Mononuclear cell (primary cell): ENCODE data around the gene POU2F1. TPM values are rescaled to one million over a fixed set of nuclear protein-coding genes. Genes with fewer than 3 reads are reported as not detected.

Source experiments
- H3K27me3 ChIP-seq: 2 replicates; pipeline ENCODE4 v1.6.0; 2011; ENCODE audit warnings: low read length, control low read depth; ENCODE audit not compliant: insufficient read depth
- H3K4me1 ChIP-seq: 2 replicates; pipeline ENCODE4 v1.5.1; 2011; ENCODE audit warnings: mild to moderate bottlenecking, low read length, control low read depth; ENCODE audit not compliant: insufficient read depth
- H3K4me3 ChIP-seq: 2 replicates; pipeline ENCODE4 v1.5.1; 2011; ENCODE audit warnings: mild to moderate bottlenecking, low read length, moderate library complexity
- H3K9me3 ChIP-seq: 2 replicates; pipeline ENCODE4 v1.5.1; 2011; ENCODE audit warnings: low read depth, mild to moderate bottlenecking, control low read depth, low read length
- total RNA-seq: library from RNA; depleted of rRNA; stranded (reverse); fragments of >200 nt; gene quantifications from one replicate; pipeline ENCODE4 v1.2.3, GENCODE V29; 2012

The POU2F1 gene
- total RNA-seq, 1 donor = 47.5 TPM

DNA sequence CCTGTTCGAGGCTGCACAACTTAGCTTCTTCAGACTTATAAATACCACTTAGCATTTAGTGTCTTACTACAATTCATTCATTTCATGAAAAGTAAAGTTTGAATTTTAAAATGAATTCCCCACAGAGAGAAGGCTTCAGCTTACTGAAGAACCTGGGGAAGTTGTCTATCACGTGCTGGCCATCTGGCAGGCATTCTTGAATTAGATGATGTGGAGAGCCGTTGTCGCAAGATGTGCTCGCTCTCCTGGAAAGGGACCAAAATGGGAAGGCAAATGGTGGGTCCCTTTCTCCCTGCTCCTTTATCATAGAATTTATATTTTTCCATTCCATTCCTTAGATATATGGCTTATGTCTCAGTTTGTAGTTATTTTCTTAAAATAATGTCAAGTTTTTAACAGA is 207.2 kb downstream of the POU2F1 start:
- Histone ChIP-seq H3K4me3 (no peak overlapping the region), H3K4me1 (peaks cover 33% of the 10 kb centered on the region), H3K9me3 (no peaks in the 10 kb centered on the region), H3K27me3 (no peaks in the 10 kb centered on the region)

DNA sequence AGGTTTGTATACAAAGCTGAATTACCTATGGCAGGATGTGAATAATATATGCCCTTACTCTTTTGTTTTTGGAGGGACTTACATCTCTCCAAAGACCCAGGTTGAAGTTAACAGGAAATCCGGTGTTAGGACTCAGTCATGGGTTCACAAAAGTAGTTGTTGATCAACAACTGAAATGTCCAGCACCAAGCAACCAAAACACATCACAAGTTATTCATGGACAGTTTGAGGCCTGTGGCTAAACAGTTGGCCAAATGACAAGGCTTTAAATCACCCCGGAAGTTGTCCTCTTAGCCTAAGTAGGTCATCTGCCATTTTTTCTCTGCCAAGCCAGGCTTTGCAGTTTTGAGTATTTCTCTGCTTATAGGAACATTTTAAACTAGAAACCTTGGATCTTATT is 207.7 kb downstream of the POU2F1 start:
- Histone ChIP-seq H3K9me3 (no peaks in the 10 kb centered on the region), H3K4me1 (peaks cover 38% of the 10 kb centered on the region), H3K27me3 (no peaks in the 10 kb centered on the region), H3K4me3 (no peak overlapping the region)

DNA sequence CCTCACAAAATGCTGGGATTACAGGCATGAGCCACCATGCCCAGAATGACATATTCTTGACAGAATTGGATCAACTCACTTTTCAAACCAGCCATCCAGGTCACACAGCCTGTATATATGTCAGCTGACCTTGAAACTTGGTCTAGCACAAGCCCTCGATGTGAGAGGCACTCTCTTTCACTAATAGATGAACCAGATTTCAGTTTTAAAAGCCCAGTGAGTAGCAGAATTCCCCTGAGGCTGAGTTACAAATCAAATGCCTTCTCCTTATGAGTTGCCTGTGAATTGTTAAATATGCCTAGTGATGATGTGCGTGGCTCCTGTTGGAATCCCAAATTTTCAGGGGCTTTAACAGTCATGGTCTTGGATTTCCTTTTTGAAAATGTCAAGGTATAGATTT is 208.9 kb downstream of the POU2F1 start:
- Histone ChIP-seq H3K27me3 (no peaks in the 10 kb centered on the region), H3K4me1 (peaks cover 49% of the 10 kb centered on the region), H3K4me3 (no peak overlapping the region), H3K9me3 (no peaks in the 10 kb centered on the region)

DNA sequence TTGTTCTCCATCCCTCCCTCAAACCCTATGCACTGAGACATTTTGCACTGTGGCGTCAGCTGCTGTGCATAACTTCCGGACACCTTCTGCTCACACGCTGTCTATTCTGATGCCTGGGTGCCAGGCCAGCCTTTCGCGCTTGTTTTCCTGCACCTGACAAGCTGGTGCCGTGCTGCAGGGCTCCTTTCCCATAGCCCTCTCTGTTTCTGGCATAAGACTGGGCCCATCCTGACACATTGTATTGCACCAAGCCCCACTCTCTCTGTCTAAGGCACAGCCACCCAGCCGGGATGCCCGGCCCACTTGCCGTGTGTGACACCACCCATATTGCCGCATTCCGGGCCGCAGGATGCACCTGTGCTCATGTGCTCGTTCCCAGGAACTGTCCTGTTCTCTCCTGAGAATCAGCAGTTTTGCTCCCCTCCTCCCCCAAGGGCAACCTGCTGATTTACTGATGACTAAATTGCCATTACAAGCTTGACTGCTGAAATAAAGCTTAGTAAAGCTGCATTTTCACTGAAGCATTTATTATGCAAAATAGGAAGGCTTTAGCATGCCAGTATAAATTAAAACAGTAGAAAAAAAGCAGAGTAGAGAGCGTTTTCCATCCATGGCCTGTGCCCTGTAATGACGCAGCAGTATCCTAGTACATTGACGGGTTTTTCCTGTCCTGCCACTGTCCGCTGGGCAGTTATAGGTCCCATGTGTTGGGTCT is 209.6 kb downstream of the POU2F1 start:
- H3K27me3 ChIP-seq = no peaks in the 10 kb centered on the region
- peaks cover 52% of the 10 kb centered on the region for H3K4me1 ChIP-seq
- H3K9me3 ChIP-seq = no peaks in the 10 kb centered on the region
- H3K4me3 ChIP-seq = no peak overlapping the region

DNA sequence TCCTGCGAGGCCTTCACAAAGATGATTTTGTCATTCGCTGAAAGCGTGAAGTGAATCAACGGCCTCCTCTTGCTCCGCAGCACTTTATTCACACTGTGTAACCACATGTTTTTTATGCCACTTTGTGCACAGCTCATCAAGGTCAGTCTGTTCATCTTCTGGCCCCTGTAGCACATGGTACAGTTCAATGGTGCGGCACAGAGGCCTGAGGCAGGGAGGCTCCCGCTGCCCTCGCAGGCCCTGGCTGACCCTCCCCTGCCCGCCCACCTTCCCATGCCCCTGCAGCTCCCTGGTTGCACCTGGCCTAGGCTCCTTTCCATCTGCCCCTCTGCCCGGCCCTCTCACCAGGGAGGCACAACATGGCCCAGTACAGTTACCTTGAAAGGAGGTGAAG is 210.2 kb downstream of the POU2F1 start:
- H3K4me1 ChIP-seq = peaks cover 58% of the 10 kb centered on the region
- H3K4me3 ChIP-seq = no peak overlapping the region
- no peaks in the 10 kb centered on the region for H3K9me3 ChIP-seq
- no peaks in the 10 kb centered on the region for H3K27me3 ChIP-seq

DNA sequence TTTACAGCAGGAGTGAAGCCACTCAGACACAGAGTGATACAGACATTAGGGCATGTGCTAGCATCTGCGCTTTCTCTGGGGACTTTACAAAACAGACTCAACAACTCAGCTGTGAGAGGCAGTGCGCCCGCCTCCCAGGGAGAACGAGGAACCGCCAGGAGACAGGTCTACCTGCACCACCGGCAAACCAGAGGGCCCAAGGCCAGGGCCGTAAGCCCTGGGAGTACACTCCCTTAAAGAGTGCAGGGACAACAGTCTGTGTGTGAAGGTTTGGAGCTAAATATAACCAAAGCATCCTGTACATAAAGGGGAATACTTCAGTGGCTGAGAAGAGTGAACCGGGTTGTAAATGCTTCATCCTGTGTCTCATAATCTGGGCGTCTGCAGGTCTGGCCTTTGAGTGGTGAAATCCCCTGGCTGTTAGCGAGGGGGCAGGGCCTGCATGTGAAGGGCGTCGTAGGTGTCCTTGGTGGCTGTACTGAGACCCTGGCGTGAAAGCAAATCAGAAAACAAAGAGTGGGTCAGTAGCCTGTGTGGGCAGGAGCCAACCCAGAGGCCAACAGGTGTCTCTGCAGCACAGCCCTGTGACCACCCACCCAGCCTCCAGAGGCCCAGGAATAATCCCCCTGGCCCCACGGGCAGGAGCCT is 210.7 kb downstream of the POU2F1 start:
- Histone ChIP-seq H3K4me3 (no peak overlapping the region), H3K27me3 (no peaks in the 10 kb centered on the region), H3K9me3 (no peaks in the 10 kb centered on the region), H3K4me1 (peaks cover 62% of the 10 kb centered on the region)

DNA sequence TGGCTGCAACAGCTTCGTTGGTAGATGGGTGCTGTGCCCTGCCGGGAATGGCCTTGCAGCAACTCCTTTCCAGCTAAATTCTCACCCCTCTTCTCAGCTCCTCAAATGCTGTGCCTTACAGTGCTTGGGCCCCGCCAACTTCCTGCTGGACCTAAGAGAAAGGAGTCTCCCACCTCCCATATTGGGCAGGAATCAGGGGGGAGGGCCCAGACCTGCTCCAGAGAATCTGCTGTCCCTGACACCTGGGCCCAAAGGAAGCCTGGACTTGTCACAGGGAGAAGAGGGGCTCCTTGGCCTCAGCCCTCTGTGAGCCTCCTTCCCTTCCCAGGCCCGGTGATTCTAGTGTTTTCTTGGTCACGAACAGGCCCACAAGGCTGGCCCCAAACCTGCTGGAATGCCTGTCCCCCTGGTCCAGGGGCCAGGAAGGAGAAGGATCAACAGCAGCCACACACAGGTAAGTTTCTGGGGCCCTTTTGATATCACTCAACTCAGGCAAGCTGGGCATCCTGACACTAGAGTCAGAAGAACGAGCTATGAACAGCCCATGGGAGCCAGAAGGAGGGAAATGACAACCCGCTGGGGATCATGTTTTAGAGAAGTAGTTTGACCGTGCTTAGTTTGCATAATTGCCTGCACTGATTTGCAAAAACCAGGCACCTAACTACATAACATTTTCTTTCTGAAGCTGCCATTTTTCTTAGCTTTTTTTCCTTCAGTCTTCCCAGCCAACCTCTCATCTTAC is 211.4 kb downstream of the POU2F1 start:
- no peak overlapping the region for H3K4me3 ChIP-seq
- no peaks in the 10 kb centered on the region for H3K9me3 ChIP-seq
- no peaks in the 10 kb centered on the region for H3K27me3 ChIP-seq
- peaks cover 66% of the 10 kb centered on the region for H3K4me1 ChIP-seq

DNA sequence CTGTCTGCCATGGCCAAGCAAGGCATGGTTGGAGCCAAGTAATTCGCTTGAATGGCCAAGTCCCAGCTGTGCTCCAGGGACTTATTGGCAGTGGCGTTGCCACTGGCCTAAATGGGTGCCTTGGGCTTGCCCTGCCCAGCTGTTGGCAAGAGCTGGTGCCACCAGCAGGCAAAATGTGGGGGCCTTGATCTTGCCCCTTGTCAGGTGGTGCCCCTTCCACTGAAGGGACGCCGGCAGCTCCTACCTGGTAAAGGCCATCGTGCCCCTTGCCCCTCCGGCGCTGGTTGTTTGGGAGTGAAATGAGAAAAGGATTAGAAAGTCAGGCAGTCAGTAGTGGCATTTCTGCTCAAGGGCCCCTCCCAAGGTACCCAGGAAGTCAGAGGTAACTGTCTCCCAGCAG is 212.1 kb downstream of the POU2F1 start:
- H3K4me3 ChIP-seq = no peak overlapping the region
- peaks cover 70% of the 10 kb centered on the region for H3K4me1 ChIP-seq

DNA sequence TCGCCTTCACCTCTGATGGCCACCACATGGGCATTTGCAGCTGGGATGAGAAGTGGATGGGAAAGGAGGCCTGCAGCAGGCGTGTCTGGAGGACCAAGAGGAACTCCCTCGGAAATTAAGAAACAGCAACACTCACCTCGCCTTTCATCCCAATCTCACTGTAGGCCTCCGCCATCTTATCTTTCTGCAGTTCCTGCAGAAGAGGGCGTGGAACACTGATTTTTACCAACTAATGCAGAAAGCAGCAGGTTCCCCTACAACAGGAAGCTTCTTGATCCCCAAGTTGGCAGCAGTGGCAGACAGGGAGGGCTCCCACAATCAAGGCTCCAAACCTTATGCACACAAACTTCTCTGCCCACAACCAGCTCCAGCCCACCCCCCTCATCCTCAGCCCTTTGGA is 213.2 kb downstream of the POU2F1 start:
- no peaks in the 10 kb centered on the region for H3K27me3 ChIP-seq
- peaks cover 80% of the 10 kb centered on the region for H3K4me1 ChIP-seq
- H3K9me3 ChIP-seq = no peaks in the 10 kb centered on the region
- no peak overlapping the region for H3K4me3 ChIP-seq

More for the DNA sequence above, 212.1 kb downstream of the POU2F1 start:
- H3K9me3 ChIP-seq = no peaks in the 10 kb centered on the region
- no peaks in the 10 kb centered on the region for H3K27me3 ChIP-seq

DNA sequence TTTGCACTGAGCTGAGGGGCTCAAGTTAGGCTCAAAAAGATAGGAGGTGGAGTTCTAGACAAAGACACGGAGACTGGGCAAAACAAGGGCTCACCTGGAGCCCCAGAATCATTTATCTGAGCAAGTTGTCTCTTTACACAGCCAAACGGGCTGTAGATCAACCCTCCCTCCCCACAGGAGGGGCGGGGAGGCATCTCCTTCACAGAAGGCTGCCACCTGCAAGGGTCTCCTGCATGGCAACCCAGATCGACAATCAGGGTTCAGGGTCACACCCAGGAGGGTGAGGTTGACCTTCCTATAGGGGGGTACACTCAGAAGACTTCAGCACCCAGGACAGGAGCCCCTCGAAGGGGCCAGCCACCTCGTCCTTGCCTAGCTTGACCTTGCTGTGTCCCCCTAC is 213.6 kb downstream of the POU2F1 start:
- Histone ChIP-seq H3K9me3 (no peaks in the 10 kb centered on the region), H3K27me3 (no peaks in the 10 kb centered on the region), H3K4me1 (peaks cover 81% of the 10 kb centered on the region), H3K4me3 (no peak overlapping the region)

DNA sequence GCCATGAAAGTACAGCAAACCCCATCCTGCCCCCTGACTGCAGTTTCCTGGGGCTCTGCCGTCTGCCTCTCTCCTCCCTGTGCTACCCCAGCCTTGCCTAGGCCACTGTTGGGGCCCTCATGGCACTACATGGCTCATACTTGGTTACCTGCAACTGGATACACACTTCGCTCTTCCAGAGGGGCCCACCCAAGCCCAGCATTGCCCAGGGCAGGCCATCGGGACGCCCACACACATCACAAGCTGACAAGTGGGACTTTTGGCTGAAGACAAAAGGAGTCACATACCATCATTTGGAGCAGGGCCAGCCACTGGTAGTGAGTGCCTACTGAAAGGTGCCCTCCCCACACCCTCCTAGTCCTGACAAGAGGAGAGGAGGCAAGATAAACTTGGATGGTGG is 214.8 kb downstream of the POU2F1 start:
- Histone ChIP-seq H3K4me1 (peaks cover 84% of the 10 kb centered on the region), H3K27me3 (no peaks in the 10 kb centered on the region), H3K4me3 (no peak overlapping the region), H3K9me3 (no peaks in the 10 kb centered on the region)

DNA sequence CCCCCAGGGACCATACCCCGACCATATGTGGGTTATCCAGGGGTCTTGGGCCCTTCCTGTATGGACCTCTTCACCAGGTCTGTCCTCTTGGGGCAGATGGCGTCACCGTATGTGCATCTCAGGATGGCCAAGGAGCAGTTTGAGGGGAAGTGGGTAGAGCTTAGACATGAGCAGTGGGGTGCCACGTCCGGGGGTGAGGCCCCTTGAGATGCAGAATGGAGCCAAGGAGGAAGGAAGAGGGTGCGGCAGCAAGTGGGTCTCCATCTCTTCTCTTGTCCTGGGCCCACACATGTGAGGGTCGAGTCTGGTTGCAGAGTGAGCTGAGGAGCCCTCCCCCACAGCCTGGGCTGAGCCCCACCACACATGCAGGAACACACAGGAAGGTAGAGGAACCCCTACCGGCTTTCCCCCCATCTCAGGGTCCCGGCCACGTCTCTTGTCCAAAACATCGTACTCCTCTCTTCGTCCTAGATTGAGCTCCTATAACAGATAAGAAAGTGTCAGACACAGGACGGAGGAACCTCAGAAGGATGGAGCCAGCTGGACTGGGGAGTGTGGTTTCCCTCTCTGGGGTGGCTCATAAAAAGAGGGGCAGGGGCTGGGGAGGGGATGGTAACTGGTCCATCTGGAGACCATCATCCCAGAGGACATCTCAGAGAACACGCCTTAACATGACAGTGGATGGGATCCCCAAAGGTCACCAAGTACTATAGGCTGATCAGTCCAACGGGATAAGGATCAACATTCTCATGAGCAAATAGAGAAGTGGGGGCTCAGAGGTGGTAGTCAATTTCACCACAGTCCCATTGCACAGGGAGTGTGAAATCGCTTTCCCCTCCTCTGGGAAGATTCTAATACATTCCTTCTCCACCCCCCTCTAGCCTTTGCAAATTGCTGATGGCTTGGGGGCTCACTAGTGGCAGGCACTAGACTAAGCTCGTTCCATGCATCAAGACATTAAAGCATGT is 217.8 kb downstream of the POU2F1 start:
- Histone ChIP-seq H3K4me3 (no peak overlapping the region), H3K27me3 (no peaks in the 10 kb centered on the region), H3K4me1 (peaks cover 88% of the 10 kb centered on the region), H3K9me3 (no peaks in the 10 kb centered on the region)

DNA sequence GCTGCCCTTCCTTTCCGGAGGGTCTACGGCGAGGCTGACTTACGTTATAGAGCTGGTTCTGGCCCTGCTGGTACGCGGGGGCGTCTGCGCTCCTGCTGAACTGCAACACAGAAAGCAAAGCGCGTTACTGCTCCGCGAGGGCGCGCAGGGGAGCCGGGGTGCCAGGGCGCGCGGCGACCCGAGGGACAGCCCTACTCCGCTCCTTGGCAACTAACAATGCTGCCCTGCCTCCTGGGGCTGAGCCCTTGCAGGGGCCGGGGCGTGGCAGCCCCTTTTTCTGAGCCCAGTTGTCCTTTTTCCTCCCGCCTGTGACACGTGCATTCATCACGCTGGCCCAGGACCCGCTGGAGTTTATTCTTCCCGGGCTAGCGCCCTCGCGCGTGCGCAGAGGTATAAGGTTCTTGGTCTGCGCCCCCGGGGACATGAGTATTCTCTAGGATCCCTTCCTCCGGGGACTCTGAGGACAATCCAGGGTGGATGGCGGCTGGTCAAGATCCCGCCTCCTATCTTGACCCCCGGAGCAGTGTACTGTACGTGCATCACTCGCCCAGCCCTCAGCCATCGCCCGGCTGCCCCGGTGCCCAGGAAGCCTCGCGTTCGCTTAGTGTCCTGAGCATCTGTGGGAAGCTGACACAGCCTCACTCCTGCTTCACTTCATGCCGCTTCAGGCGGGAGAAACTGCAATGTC is 218.8 kb downstream of the POU2F1 start:
- H3K9me3 ChIP-seq = no peaks in the 10 kb centered on the region
- H3K27me3 ChIP-seq = no peaks in the 10 kb centered on the region
- peaks cover 78% of the 10 kb centered on the region for H3K4me1 ChIP-seq
- no peak overlapping the region for H3K4me3 ChIP-seq

DNA sequence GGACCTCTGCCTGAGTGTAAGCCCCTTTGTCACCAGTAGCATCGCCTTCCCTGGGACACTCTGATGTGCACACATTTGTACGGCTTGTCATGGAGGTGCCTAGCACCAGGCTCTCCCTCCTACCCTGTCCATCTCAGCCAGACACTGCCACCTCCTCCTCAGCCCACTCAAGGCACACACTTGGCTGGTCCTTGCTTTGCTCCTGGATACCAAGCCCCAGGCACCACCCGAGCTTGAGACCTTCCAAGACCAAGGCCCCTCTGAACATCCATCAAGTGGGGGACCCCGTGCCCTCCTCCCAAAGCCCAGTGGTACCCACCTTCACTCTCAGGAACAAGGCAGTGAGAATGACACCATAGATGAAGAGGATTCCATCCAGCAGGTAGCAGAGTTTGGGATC is 219.7 kb downstream of the POU2F1 start:
- H3K4me1 ChIP-seq = peaks cover 77% of the 10 kb centered on the region
- no peak overlapping the region for H3K4me3 ChIP-seq
- H3K9me3 ChIP-seq = no peaks in the 10 kb centered on the region
- no peaks in the 10 kb centered on the region for H3K27me3 ChIP-seq
